Colonic mucosa (tissue), 4 donors: Measurements from ENCODE around the gene ASB16. TPM values are rescaled to one million over a fixed set of nuclear protein-coding genes. Genes with fewer than 3 reads are reported as not detected.

Experiments used
- DNase-seq: peaks from one replicate; pipeline ENCODE4 v3.0.0-alpha.2; 2020
- H3K27ac ChIP-seq: fragments of 200-600 bp; one replicate; pipeline ENCODE4 v1.8.0; 2021
- H3K27me3 ChIP-seq: fragments of 200-600 bp; one replicate; pipeline ENCODE4 v1.8.0; 2021
- H3K36me3 ChIP-seq: fragments of 200-600 bp; one replicate; pipeline ENCODE4 v1.8.0; 2021
- H3K4me1 ChIP-seq: fragments of 200-600 bp; one replicate; pipeline ENCODE4 v1.8.0; 2021; ENCODE audit warnings: mild to moderate bottlenecking
- H3K4me3 ChIP-seq: fragments of 200-600 bp; one replicate; pipeline ENCODE4 v1.8.0; 2021
- H3K9ac ChIP-seq, 2 donors: one replicate each; pipeline ENCODE4 v1.7.0; 2013; ENCODE audit warnings: control low read depth in 2 of 2, low read depth in 2 of 2, low read length in 2 of 2
- H3K9me3 ChIP-seq: fragments of 200-600 bp; one replicate; pipeline ENCODE4 v1.8.0; 2021
- CTCF ChIP-seq: fragments of 200-600 bp; IDR thresholded peaks from one replicate; pipeline ENCODE4 v1.8.0; 2022; ENCODE audit warnings: antibody characterized with exemption, mild to moderate bottlenecking
- intact Hi-C: fragments of 100-400 bp; cut with DNase I; formaldehyde crosslinking; loops from one replicate; pipeline ENCODE4 v1.14.1; 2022
- total RNA-seq, 2 donors: library from RNA; stranded (reverse); fragmentation: NEBNext Ultra II Directional in 1 of 2; extraction: Animal tissue kit (Norgen Biotek cat#: 25700) in 1 of 2; gene quantifications; one replicate each; pipeline ENCODE4 v1.2.1, GENCODE V29; 2021
- donor health status: healthy.
- donor health status: DM: no; HTN: no; CAD: no.
- donor health status: DM: no; HTN: no; CAD: no.

Gene ASB16
- total RNA-seq, 2 donors from 2014 or later, result 0.32 TPM; not detected in 1

GRCh38 chr17:44159519-44160210 lies 10.8 kb upstream of the ASB16 start:
- intact Hi-C loops, result no loop called here

GRCh38 chr17:44164476-44164875 lies 6.0 kb upstream of the ASB16 start:
- no peak overlapping the region for H3K27ac ChIP-seq
- intact Hi-C loops, result no loop called here
- no peak overlapping the region for H3K9ac ChIP-seq
- TF ChIP-seq CTCF, result no peak
- H3K4me3 ChIP-seq, result no peak overlapping the region
- no peaks in the 10 kb centered on the region for H3K4me1 ChIP-seq
- DNase-seq, result no peak
- no peaks in the 10 kb centered on the region for H3K9me3 ChIP-seq
- no peaks in the 10 kb centered on the region for H3K36me3 ChIP-seq
- no peaks in the 10 kb centered on the region for H3K27me3 ChIP-seq

More at GRCh38 chr17:44159519-44160210, 10.8 kb upstream of the ASB16 start:
- Histone ChIP-seq H3K4me1 (no peaks in the 10 kb centered on the region), H3K4me3 (no peak overlapping the region), H3K36me3 (no peaks in the 10 kb centered on the region), H3K27ac (no peak overlapping the region), H3K9ac (no peak overlapping the region), H3K9me3 (no peaks in the 10 kb centered on the region), H3K27me3 (no peaks in the 10 kb centered on the region)
- no peak for TF ChIP-seq CTCF
- DNase-seq, result no peak

GRCh38 chr17:44167181-44167861 lies 3.2 kb upstream of the ASB16 start:
- Histone ChIP-seq H3K4me1 (no peaks in the 10 kb centered on the region), H3K9me3 (no peaks in the 10 kb centered on the region), H3K9ac (no peak overlapping the region), H3K36me3 (no peaks in the 10 kb centered on the region), H3K4me3 (no peak overlapping the region), H3K27me3 (no peaks in the 10 kb centered on the region), H3K27ac (no peak overlapping the region)
- DNase-seq, result no peak
- intact Hi-C loops, result no loop called here
- no peak for TF ChIP-seq CTCF

- Histone ChIP-seq H3K27ac (no peak overlapping the region), H3K27me3 (no peaks in the 10 kb centered on the region), H3K9ac (no peak overlapping the region), H3K36me3 (no peaks in the 10 kb centered on the region), H3K4me3 (no peak overlapping the region), H3K9me3 (no peaks in the 10 kb centered on the region), H3K4me1 (no peaks in the 10 kb centered on the region)
- no peak for DNase-seq
- intact Hi-C loops, result no loop called here
- TF ChIP-seq CTCF, result no peak
Observed at GRCh38 chr17:44170135-44170498, 387 bp upstream of the ASB16 start.

GRCh38 chr17:44171931-44172455 lies 1.5 kb downstream of the ASB16 start:
- DNase-seq, result no peak
- no peak for TF ChIP-seq CTCF
- intact Hi-C loops, result no loop called here
- Histone ChIP-seq H3K27me3 (no peaks in the 10 kb centered on the region), H3K36me3 (no peaks in the 10 kb centered on the region), H3K4me1 (no peaks in the 10 kb centered on the region), H3K9ac (no peak overlapping the region), H3K27ac (no peak overlapping the region), H3K4me3 (no peak overlapping the region), H3K9me3 (no peaks in the 10 kb centered on the region)
